ENCODE measurements around the gene SMARCD3. TPM values are rescaled to one million over a fixed set of nuclear protein-coding genes. Genes with fewer than 3 reads are reported as not detected.

SMARCD3 gene
- total and polyA plus RNA-seq, 2 donors from 2014 or later = 46.4 to 52.5 TPM

- no peak overlapping the region for H3K27ac ChIP-seq (ENCODE audit: low read depth in 2 of 2, low read length in 2 of 2)
- TF ChIP-seq CTCF (IDR thresholded peaks at IDR 0.05; ENCODE audit: borderline replicate concordance, extremely low read depth, insufficient read depth) = no peak
- FAIRE-seq = no peak
- intact Hi-C loops (cut with DNase I) = no loop called here
- H3K9ac ChIP-seq (ENCODE audit: low read length in 3 of 3) = no peak overlapping the region
- no peaks in the 10 kb centered on the region for H3K4me1 ChIP-seq (ENCODE audit: control insufficient read depth in 2 of 3, insufficient read depth in 2 of 3, low read depth in 1 of 3, low read length in 3 of 3)
- no peaks in the 10 kb centered on the region for H3K9me3 ChIP-seq (ENCODE audit: control insufficient read depth in 2 of 3, insufficient read depth in 1 of 3, low read length in 3 of 3)
- H3K27me3 ChIP-seq (ENCODE audit: control insufficient read depth, insufficient read depth, low read length) = no peaks in the 10 kb centered on the region
- no peaks in the 10 kb centered on the region for H3K36me3 ChIP-seq (ENCODE audit: control insufficient read depth in 2 of 3, insufficient read depth in 3 of 3, low read length in 3 of 3)
- H3K4me3 ChIP-seq (ENCODE audit: low read length in 3 of 3) = no peak overlapping the region
- no peak for DNase-seq
These were observed 54.3 kb downstream of the SMARCD3 start for GRCh38 chr7:151194188-151194587.

DNA sequence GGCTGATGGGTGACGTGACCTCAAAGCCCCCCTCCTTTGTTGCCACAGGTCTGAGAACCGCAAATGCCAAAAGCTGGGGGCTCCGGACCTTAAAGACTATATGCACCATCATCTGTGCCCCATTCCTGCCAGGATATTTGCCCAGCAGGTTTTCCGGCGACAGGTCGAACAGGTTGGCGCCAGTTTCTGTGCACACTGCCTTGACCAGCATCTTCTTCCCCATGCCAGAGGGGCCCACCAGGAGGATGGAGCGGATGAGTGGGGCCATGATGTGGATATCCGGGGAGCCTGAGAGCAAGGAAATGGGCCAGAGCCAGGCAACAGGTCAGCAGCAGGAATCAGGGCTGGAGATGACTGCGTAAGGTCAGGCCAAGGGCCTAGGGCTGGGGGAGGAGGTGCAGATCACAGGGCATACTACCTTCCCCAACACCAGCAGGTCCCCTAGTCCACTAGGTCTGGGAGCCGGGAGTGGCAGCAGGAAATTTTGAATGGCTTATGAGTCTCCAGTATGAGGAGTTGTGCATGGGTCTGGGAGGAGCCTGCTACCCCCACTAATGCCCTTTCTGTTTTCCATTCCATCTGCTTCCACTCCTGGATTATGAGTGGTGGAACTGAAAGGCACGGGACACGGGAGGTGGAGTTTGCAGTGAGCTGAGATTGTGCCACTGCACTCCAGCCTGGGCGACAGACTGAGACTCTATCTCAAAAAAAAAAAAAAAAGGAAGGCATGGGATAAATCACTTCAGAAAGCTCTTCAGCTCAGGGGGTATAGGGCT is 55.1 kb downstream of the SMARCD3 start:
- H3K9ac ChIP-seq (ENCODE audit: low read length in 3 of 3) = no peak overlapping the region
- TF ChIP-seq CTCF (IDR thresholded peaks at IDR 0.05; ENCODE audit: borderline replicate concordance, extremely low read depth, insufficient read depth) = no peak
- no peak overlapping the region for H3K4me3 ChIP-seq (ENCODE audit: low read length in 3 of 3)
- DNase-seq (no peak), FAIRE-seq (no peak)
- intact Hi-C loops (cut with DNase I) = no loop called here
- H3K9me3 ChIP-seq (ENCODE audit: control insufficient read depth in 2 of 3, insufficient read depth in 1 of 3, low read length in 3 of 3) = no peaks in the 10 kb centered on the region
- no peak overlapping the region for H3K27ac ChIP-seq (ENCODE audit: low read depth in 2 of 2, low read length in 2 of 2)
- no peaks in the 10 kb centered on the region for H3K27me3 ChIP-seq (ENCODE audit: control insufficient read depth, insufficient read depth, low read length)
- no peaks in the 10 kb centered on the region for H3K4me1 ChIP-seq (ENCODE audit: control insufficient read depth in 2 of 3, insufficient read depth in 2 of 3, low read depth in 1 of 3, low read length in 3 of 3)
- no peaks in the 10 kb centered on the region for H3K36me3 ChIP-seq (ENCODE audit: control insufficient read depth in 2 of 3, insufficient read depth in 3 of 3, low read length in 3 of 3)

- Histone ChIP-seq H3K9ac (ENCODE audit: low read length in 3 of 3) (no peak overlapping the region), H3K27me3 (ENCODE audit: control insufficient read depth, insufficient read depth, low read length) (no peaks in the 10 kb centered on the region), H3K27ac (ENCODE audit: low read depth in 2 of 2, low read length in 2 of 2) (no peak overlapping the region), H3K36me3 (ENCODE audit: control insufficient read depth in 2 of 3, insufficient read depth in 3 of 3, low read length in 3 of 3) (no peaks in the 10 kb centered on the region), H3K9me3 (ENCODE audit: control insufficient read depth in 2 of 3, insufficient read depth in 1 of 3, low read length in 3 of 3) (no peaks in the 10 kb centered on the region), H3K4me1 (ENCODE audit: control insufficient read depth in 2 of 3, insufficient read depth in 2 of 3, low read depth in 1 of 3, low read length in 3 of 3) (no peaks in the 10 kb centered on the region), H3K4me3 (ENCODE audit: low read length in 3 of 3) (no peak overlapping the region)
- FAIRE-seq (no peak), DNase-seq (no peak)
- TF ChIP-seq CTCF (IDR thresholded peaks at IDR 0.05; ENCODE audit: borderline replicate concordance, extremely low read depth, insufficient read depth) = no peak
- intact Hi-C loops (cut with DNase I) = no loop called here
These were observed 56.4 kb downstream of the SMARCD3 start for GRCh38 chr7:151192002-151192539.

All from kidney (tissue), 14 donors.